ENCODE data around the gene BMP6.

DNA sequence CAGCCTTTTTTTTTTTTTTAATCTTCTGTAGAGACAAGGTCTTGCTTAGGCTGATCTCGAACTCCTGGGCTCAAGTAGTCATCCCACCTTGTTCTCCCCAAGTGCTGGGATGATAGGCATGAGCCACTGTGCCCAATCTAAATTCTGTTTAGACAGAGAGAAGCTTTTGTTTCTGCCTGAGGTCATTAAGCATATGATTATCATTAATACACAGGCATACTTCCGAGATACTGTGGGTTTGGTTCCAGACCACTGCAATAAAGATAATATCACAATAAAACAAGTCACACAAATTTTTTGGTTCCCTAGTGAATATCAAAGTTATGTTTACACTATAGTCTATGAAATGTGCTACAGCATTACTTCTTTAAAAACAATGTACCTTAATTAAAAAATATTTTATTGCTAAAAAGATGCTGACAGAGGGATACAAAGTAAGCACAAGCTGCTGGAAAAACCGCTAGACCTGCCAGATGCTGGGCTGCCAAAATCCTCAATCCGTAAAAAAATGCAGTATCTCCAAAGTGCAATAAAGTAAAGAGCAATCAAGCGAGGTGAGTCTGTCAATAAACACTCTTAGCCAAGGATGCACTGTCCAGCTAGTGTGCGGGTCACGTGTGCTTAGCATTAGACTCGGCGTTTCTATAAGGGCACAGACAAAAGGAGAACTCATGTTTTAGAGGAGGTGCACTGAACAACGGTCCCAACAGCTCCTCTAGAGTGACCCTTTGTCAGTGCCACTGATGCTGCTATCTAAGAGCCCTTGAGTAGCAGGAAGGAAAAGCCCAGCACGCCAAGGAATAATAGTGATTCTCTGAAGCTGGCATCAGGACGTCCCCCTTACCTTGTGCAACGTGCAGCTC is 168.6 kb downstream of the BMP6 start:
- TF ChIP-seq, protein P1, sequence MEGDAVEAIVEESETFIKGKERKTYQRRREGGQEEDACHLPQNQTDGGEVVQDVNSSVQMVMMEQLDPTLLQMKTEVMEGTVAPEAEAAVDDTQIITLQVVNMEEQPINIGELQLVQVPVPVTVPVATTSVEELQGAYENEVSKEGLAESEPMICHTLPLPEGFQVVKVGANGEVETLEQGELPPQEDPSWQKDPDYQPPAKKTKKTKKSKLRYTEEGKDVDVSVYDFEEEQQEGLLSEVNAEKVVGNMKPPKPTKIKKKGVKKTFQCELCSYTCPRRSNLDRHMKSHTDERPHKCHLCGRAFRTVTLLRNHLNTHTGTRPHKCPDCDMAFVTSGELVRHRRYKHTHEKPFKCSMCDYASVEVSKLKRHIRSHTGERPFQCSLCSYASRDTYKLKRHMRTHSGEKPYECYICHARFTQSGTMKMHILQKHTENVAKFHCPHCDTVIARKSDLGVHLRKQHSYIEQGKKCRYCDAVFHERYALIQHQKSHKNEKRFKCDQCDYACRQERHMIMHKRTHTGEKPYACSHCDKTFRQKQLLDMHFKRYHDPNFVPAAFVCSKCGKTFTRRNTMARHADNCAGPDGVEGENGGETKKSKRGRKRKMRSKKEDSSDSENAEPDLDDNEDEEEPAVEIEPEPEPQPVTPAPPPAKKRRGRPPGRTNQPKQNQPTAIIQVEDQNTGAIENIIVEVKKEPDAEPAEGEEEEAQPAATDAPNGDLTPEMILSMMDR (IDR thresholded peaks at IDR 0.05), result no peak
- no peak for TF ChIP-seq POLR2A (IDR thresholded peaks at IDR 0.05)

Measured in heart left ventricle (tissue), 13 donors.